ENCODE results near the gene AKT2.

AKT2 gene

DNA sequence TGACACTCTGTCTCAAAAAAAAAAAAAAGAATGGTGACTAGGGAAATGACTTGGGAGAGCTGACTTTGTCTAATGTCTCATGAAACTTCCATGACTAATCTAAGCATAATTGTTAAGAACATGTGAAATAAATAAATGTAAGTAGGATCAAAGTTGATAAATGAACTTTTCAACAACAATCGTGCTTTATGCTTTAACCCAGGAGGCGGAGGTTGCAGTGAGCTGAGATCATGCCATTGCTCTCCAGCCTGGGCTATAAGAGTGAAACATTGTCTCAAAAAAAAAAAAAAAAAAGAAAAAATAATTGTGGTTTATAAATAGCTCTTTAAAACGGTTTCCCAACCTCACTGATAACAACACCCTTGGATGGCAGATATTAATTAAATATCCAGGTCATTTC lies 12.9 kb upstream of the AKT2 start:
- no peak for DNase-seq

DNA sequence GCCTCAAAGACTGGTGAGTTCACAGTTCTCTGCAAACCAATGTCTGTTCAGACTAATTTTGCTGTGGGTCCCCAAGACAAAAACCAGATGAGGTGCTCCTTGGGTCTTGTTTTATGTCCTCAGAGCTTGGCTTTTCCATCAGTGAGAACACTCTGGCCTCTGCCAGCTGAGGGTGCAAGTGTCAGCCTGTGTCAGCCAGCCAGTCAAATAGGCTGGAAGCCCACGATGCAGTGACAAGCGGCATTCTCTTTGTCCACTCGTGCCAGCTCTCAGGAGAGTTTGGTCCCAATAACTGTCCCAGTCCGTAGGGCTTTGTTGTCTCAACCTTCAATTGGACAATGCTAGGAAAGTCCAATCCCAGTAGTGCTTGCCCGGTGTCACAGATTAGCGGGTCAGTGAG lies 9.4 kb upstream of the AKT2 start:
- DNase-seq, result no peak

DNA sequence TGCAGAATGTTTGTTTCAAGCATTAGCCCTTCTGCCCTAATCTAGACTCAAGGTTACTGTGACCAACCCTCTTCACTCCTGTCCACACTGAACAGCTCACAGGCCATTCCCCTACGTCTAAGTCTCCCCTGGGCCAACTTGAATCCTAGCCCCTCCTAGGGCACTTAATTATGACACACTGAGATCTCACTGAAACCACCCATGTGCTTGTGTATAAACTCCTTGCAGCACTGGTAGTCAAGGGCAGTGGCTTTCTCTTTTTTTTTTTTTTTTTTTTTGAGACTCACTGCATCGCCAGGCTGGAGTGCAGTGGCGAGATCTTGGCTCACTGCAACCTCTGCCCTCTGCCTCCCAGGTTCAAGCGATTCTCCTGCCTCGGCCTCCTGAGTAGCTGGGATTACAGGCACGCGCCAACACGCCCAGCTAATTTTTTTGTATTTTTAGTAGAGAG lies 1.9 kb upstream of the AKT2 start:
- DNase-seq, result no peak

DNA sequence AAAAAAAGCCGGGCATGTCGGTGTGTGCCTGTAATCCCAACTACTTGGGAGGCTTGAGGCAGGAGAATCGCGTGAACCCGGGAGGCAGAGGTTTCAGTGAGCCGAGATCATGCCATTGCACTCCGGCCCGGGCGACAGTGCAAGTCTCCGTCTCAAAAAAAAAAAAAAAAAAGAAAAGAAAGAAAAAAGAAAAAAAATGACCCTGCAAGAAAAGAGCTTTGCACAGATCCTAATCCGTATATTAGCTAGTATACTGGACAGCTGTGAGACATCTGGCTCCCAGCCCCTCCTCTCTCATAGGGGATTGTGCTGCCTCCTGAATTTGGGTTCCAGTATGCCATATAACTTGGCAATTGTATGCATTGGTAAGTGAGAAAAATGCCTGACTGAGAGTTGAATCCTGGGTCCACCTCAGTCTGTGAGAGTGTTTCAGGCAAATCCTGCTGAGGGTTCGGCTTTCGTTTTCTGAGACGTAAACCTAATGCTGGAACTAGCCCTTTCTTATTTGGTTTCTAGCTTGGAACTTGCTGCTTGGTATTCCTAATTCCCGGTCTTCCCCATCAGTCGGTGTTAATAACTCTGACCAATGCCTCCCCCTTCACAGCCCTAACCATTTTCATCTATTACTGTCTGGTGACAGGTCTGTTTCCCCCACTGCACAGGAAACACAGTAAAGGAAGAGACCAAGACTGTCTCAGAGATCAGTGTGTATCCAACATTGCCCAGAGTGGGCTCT lies 1.3 kb upstream of the AKT2 start:
- DNase-seq, result no peak

GRCh38 chr19:40285353-40286234 lies 449 bp upstream of the AKT2 start:
- peak; percentile 88 for DNase-seq

GRCh38 chr19:40284251-40284500 lies 969 bp downstream of the AKT2 start:
- DNase-seq, result no peak

DNA sequence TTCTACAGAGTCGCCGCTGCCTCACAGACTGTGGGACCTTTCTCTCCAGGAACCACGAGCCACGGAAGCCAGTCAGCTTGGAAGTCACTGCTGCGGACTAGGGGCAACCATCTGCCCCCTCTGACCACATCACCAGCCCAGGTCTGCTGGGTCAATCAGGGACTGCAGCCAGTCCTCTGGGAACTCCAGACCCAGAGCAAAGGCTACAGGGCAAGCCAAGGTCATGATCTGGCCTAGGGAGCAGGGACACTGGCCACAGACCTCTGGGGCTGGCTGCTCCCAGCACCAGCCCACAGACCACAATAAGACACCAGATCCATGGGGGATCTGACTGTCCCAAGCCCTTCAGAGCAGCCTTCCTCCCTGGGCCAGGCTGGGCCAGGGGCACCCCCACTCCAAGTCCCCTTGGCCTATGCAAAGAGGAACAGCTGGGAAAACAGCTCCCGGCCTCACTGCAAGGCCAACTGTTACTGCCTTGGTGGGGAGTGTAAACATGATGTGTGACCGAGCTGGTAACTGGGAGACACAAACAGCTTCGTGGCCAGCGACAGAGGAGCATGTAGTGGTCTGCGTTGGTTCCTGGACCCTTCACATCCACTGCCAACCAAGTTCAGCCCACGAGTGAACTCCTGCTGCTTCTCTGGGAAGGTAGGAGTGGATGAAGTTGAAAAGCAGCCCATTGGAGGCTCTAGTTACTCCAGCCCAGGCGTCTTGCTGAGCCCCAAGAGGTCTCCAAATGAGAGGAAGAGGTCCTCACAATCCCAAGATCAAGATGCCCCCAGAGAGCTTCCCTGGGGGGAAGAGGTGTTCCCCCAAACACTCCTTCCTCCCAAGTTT lies 1.5 kb downstream of the AKT2 start:
- DNase-seq, result no peak

DNA sequence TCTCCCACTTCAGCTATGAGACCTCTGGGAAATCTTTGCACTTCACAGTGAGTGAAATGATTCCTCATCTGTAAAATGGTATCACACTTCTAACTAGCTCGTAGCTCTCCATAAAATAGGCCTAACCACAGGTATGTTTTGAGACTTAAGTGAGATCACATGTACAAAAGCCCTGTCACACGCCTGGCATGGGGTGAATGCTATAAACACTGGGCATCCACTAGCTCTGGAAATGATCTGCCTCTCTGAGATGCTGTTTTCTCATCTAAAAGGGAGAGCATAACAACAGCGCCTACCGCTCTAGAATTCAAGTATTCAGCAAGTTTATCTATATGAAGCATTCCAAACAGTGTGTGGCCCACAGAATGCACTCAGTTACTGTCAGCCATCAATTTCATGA lies 2.2 kb downstream of the AKT2 start:
- DNase-seq, result no peak

DNA sequence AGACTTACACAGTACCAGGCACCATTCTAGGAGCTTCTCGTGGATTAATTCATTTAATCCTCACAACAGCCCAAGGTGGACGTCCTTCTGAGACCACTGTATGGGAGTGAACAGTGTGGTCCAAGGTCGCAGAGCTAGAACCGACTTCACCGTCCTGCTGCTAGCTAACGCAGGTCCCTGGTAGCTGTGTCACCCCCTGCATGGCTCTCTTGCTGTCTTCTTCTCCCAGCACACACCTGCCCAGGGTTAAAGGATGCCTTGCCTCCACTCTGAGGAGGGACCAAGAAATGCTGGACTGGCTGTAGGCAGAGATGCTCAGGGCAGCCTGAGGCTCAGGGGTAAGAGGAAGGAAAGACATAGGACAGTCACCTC lies 3.0 kb downstream of the AKT2 start:
- DNase-seq, result no peak

- no peak for DNase-seq
These were observed 3.5 kb downstream of the AKT2 start for GRCh38 chr19:40281381-40282208.

DNA sequence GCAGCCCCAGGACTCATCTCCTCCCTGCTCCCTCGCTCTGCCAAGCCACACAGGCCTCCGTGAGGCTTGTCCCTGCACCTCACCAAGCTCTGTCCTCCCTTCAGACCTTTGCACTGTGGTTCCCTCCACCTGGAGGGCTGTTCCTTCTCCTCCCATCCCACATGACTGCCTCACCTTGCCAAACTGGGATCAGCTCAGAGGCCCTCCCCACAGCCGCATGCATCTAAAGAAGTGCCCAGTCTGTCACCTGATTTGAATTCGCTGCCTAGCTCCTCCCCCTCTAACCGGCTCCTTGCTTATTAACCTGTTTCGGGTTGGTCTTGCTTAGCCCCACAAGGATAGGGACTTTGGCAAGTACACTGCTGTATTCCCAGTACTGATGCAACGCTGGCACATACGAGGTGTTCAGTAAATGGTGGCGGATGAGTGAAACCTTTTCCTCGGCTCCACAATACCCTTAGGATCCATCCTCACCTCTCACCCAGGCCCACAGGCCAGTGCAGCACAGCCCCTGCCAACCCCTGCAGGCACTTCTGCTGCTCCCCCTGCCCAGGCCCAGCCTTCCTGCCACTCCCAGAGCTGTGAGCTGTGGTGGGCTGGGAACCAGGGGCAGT lies 4.4 kb downstream of the AKT2 start:
- no peak for DNase-seq

DNA sequence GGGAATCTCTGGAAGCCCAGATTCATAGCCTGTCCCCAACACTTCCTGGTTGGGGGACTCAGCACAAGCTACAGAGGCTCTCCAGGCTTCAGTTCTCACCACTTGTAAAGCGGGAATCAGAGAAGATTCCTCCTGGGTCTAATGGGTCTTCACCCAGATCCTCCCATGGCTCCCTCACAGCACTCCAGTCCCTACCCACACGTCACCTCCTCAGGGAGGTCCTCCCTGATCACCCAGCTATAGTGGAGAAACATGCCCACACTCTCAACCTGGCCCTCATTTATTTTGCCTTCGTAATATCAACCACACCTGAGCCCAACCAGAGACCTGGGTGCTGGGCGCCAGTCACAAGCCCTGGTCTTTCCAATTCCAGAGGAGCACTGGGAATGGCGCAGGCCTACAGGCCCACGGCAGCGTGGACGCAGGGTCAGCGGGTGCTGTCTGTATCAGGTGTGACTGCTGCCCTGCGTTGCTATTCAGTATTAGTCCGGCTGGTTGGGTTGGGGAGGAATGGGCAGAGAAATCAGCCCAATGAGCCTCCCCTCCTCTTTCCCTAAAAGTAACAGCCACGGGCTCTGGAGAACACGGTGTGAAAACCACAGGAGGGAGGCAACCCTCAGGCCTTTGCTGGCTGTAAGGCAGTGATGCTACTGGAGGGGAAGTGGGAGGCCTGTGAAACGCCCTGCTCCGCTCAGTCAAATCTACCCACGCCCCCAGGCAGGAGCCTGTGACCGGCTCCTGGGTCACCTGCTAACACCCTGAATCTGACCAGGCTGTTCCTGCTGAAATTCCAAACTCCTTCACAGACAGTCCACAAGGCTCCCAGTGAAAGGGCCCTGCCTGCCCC lies 5.2 kb downstream of the AKT2 start:
- no peak for DNase-seq

DNA sequence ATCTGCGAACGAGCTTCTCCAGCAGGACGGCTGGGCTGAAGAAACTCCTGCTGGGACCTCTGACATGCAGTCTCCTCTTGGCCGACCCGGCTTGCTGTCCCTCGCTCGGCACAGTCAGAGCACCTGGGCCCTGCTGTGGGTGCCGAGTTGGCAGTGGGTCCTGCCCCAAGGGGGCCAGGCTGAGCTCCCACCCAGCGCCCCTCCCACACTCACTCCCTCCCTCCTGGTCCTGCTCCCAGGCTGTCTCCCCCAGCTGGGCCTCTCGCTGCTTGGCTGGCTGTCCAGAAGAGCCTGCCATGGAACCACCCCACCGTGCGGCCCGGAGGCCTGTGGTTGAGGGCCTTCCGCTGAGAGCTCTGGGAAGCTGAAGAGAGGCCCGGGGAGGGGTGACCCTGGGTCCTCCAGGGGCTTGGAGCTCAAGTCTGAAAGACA lies 6.0 kb downstream of the AKT2 start:
- DNase-seq, result no peak

- DNase-seq, result no peak
These were observed 6.6 kb downstream of the AKT2 start for GRCh38 chr19:40278361-40279035.

DNA sequence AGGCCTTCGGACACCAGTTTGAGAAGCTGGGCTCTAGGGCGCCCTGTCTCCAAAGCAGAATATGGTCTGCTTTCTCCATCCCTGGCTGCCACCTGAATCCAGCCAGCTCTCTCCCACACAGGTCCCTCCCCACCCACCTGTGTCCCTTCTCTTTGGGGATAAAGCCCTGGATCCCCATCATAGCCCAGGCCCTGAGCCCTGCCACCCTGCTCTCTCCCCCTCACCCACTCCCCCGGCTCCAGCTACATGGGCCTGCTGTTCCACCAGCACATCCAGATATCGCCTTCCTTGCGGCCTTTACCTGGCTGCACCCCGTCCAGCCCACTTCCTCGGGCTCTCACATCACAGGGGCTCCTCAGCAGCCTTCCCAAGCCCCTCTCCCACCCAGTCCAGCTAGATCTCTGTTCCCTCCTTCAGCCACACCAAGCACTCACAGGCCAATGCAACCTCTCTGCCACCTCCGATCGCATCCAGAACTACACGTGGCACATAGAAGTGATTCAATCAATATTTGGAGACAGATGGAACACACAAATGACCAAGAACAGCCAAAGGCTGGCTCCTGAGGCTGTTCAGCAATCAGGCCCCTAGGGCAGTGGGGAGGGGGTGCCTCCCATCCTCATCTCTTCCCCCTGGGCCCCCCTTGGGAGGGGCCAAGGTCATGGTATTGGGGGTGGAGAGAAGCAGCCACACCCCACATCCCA lies 7.6 kb downstream of the AKT2 start:
- DNase-seq, result no peak

GRCh38 chr19:40274585-40275544 lies 10.3 kb downstream of the AKT2 start:
- DNase-seq, result no peak

DNA sequence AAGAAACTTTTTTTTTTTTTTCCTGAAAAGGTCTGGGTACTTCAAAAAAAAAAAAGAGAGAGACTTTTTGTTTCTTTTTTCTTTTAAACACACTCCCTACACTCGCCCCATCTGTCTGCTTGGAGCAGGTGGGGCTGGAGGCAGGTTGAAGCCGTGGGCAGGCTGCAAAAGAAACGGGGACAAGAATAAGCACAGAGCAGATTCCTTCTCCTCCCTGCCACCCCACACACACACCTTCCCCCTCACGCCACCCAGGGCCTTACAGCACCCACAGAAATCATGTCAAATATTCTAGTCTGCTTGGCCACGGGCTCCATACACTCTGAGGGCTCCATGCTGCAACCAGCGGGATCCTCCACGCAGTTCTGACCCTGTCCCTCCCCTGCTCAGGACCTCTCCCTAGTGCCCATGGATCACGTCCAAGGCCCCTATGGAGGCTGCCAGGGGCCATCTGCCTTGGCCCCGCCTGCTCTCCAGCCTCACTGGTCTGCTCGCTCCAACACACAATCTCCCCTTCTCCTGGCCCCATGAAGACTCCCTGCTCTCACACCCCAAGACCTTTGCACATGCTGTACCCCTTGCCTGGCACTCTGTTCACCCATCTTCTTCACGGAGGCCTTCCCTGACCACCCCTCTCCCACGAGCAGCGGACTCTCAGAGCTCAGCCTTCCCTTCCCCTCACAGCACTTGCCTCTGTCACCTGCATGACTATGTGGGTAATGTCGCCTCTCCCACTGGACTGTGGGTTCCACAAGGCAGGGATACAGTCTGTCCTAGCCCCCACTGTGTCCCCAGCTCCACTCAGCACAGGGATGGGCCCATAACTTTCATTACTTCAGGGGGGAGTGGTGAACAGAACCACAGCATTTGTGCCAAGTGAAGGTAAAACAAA lies 11.4 kb downstream of the AKT2 start:
- no peak for DNase-seq

DNA sequence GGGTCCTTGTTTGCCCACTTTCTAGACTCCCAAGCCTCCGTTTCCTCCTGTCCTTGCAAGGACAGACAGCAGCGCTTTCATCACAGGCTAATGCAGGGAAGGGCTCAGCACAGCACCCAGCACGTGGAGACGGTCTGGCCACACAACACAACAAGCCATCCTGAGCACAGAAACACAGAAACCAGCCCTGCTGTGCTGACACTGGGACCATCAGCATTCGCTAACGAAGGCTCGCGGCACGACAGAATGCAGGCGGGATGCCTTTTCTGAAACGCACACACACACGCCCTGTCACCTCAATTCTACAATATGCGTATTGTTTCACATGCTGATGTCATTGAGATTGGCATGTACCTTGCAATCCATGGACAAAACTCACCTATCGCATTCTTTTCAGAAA lies 12.9 kb downstream of the AKT2 start:
- no peak for DNase-seq

All from activated gamma-delta T cell (primary cell).